Measurements from ENCODE around the gene SNX25. TPM values are rescaled to one million over a fixed set of nuclear protein-coding genes. Genes with fewer than 3 reads are reported as not detected.

SNX25 gene
- total RNA-seq (10 to 100 TPM in 1 of 2 donors, 1 to 10 TPM in 1; 5.9 to 13.9 TPM), polyA plus RNA-seq (1 to 10 TPM; 2.8 to 4.2 TPM)

- Histone ChIP-seq H3K4me3 (ENCODE audit: low read depth in 1 of 3, low read length in 3 of 3) (peak within 1 kb of the TSS; percentile 77 to 92 (median 89)), H3K9me3 (ENCODE audit: control insufficient read depth in 4 of 4, low read length in 3 of 4) (no peaks in the 10 kb centered on the region), H3K36me3 (ENCODE audit: control insufficient read depth in 4 of 4, insufficient read depth in 3 of 4, low read depth in 1 of 4, low read length in 3 of 4) (no peaks in the 10 kb centered on the region), H3K9ac (ENCODE audit: low read depth in 1 of 2, low read length in 2 of 2) (peak within 1 kb of the TSS; percentile 84 to 89), H3K27me3 (ENCODE audit: control insufficient read depth in 4 of 4, insufficient read depth in 4 of 4, low read length in 3 of 4) (no peaks in the 10 kb centered on the region), H3K27ac (ENCODE audit: low read depth in 1 of 2, low read length in 2 of 2) (peak within 1 kb of the TSS; percentile 77 to 85), H3K4me1 (ENCODE audit: control insufficient read depth in 4 of 4, insufficient read depth in 4 of 4, low read length in 3 of 4) (peaks cover 0 to 21% (median 17%) of the 10 kb centered on the region in 4 donors)
- peak; percentile 84 for DNase-seq (ENCODE audit: low spot score)
- WGBS = 1% methylated on average over 72 of the region's 72 CpGs
- TF ChIP-seq ATF3 (IDR thresholded peaks at IDR 0.05) = no peak
- peak; percentile 46 for TF ChIP-seq SP1 (IDR thresholded peaks at IDR 0.05)
- no peak for TF ChIP-seq ZBTB33 (IDR thresholded peaks at IDR 0.05)
- peak; percentile 20 for TF ChIP-seq MAX (IDR thresholded peaks at IDR 0.05)
- TF ChIP-seq EGR1 (IDR thresholded peaks at IDR 0.05; ENCODE audit: low read depth in 2 of 2) = peak in 1 of 2 donors; percentile 72
These were observed at the start of gene SNX25 for GRCh38 chr4:185209031-185209851. SNX25 (plus strand) TSS chr4:185209598; CDS start chr4:185209827, 229 bp downstream.

- 56% methylated on average over 2 of the region's 2 CpGs for WGBS
- TF ChIP-seq JUND (IDR thresholded peaks at IDR 0.05) (no peak), TAF1 (conservative IDR thresholded peaks at IDR 0.05) (no peak), EGR1 (IDR thresholded peaks at IDR 0.05; ENCODE audit: low read depth in 2 of 2) (no peak), NR2F2 (IDR thresholded peaks at IDR 0.05) (peak; percentile 62), ZBTB33 (IDR thresholded peaks at IDR 0.05) (no peak)
- H3K27ac ChIP-seq (ENCODE audit: low read depth in 1 of 2, low read length in 2 of 2) = no peak overlapping the region
- no peaks in the 10 kb centered on the region for H3K27me3 ChIP-seq (ENCODE audit: control insufficient read depth in 4 of 4, insufficient read depth in 4 of 4, low read length in 3 of 4)
- no peak for DNase-seq (ENCODE audit: low spot score)
- no peak overlapping the region for H3K4me3 ChIP-seq (ENCODE audit: low read depth in 1 of 3, low read length in 3 of 3)
- H3K9me3 ChIP-seq (ENCODE audit: control insufficient read depth in 4 of 4, low read length in 3 of 4) = no peaks in the 10 kb centered on the region
- H3K36me3 ChIP-seq (ENCODE audit: control insufficient read depth in 4 of 4, insufficient read depth in 3 of 4, low read depth in 1 of 4, low read length in 3 of 4) = peaks cover 6 to 31% (median 26%) of the 10 kb centered on the region in 4 donors
- H3K4me1 ChIP-seq (ENCODE audit: control insufficient read depth in 4 of 4, insufficient read depth in 4 of 4, low read length in 3 of 4) = no peaks in the 10 kb centered on the region
- H3K9ac ChIP-seq (ENCODE audit: low read depth in 1 of 2, low read length in 2 of 2) = no peak overlapping the region
These were observed 43.8 kb upstream of the SNX25 start for GRCh38 chr4:185165605-185166063.

GRCh38 chr4:185167234-185167633 lies 42.2 kb upstream of the SNX25 start:
- TF ChIP-seq TAF1 (conservative IDR thresholded peaks at IDR 0.05) (no peak), CTCF (IDR thresholded peaks at IDR 0.05; ENCODE audit: low read depth, low read length, missing input control) (no peak), GABPA (IDR thresholded peaks at IDR 0.05 in 1 of 2, conservative IDR thresholded peaks at IDR 0.05 in 1 of 2) (no peak), HNF4A (conservative IDR thresholded peaks at IDR 0.05) (no peak)
- 85% methylated on average over 9 of the region's 9 CpGs for WGBS
- H3K27me3 ChIP-seq (ENCODE audit: control insufficient read depth in 4 of 4, insufficient read depth in 4 of 4, low read length in 3 of 4) = no peaks in the 10 kb centered on the region
- H3K27ac ChIP-seq (ENCODE audit: low read depth in 1 of 2, low read length in 2 of 2) = no peak overlapping the region
- H3K36me3 ChIP-seq (ENCODE audit: control insufficient read depth in 4 of 4, insufficient read depth in 3 of 4, low read depth in 1 of 4, low read length in 3 of 4) = peaks cover 6 to 27% (median 19%) of the 10 kb centered on the region in 4 donors
- no peak for DNase-seq (ENCODE audit: low spot score)
- H3K9me3 ChIP-seq (ENCODE audit: control insufficient read depth in 4 of 4, low read length in 3 of 4) = no peaks in the 10 kb centered on the region
- no peak overlapping the region for H3K4me3 ChIP-seq (ENCODE audit: low read depth in 1 of 3, low read length in 3 of 3)
- H3K4me1 ChIP-seq (ENCODE audit: control insufficient read depth in 4 of 4, insufficient read depth in 4 of 4, low read length in 3 of 4) = no peaks in the 10 kb centered on the region
- H3K9ac ChIP-seq (ENCODE audit: low read depth in 1 of 2, low read length in 2 of 2) = no peak overlapping the region

Data from liver (tissue), 9 donors.